ENCODE data around the gene ELL2. TPM values are rescaled to one million over a fixed set of nuclear protein-coding genes. Genes with fewer than 3 reads are reported as not detected.

ELL2 gene
- total and polyA plus RNA-seq, 2 of the 13 experiments (the other 11 are each of a cell fraction or from before 2014, with no cell fraction given): 78.9 to 97.1 TPM

GRCh38 chr5:95969651-95970358 is 8.2 kb upstream of the ELL2 start (continued):
- TF ChIP-seq THAP8 (CRISPR knock-in tag; IDR thresholded peaks at IDR 0.05; ENCODE audit: borderline replicate concordance) (no peak), NONO (IDR thresholded peaks at IDR 0.05) (no peak), NONO (CRISPR knock-in tag; conservative IDR thresholded peaks at IDR 0.05) (0 out of 2 replicates have a peak, but pooled peaks have one; percentile 1), ZNF710 (CRISPR knock-in tag; IDR thresholded peaks at IDR 0.05; ENCODE audit: borderline replicate concordance) (peak; percentile 88), PHF21A (CRISPR knock-in tag; IDR thresholded peaks at IDR 0.05) (peak; percentile 50; the same call in 1 of the 2 replicates), GPBP1L1 (CRISPR knock-in tag; IDR thresholded peaks at IDR 0.05) (no peak), ZGPAT (CRISPR knock-in tag; IDR thresholded peaks at IDR 0.05) (peak; percentile 80), JUN (CRISPR knock-in tag; IDR thresholded peaks at IDR 0.05) (peak; percentile 52; the same call in 1 of the 2 replicates), SMAD9 (CRISPR knock-in tag; IDR thresholded peaks at IDR 0.05) (no peak), ZBTB1 (CRISPR knock-in tag; IDR thresholded peaks at IDR 0.05; ENCODE audit: borderline replicate concordance) (no peak), TP53 (CRISPR knock-in tag; conservative IDR thresholded peaks at IDR 0.05) (no peak), PRMT3 (CRISPR knock-in tag; IDR thresholded peaks at IDR 0.05; ENCODE audit: borderline replicate concordance, low read depth) (no peak), ZNF432 (CRISPR knock-in tag; IDR thresholded peaks at IDR 0.05; ENCODE audit: borderline replicate concordance) (no peak), NCOA2 (CRISPR knock-in tag; IDR thresholded peaks at IDR 0.05) (peak; percentile 84), RERE (CRISPR knock-in tag; IDR thresholded peaks at IDR 0.05; ENCODE audit: low read depth) (peak; percentile 81), ELF3 (CRISPR knock-in tag; IDR thresholded peaks at IDR 0.05) (peak; percentile 77), TARDBP (CRISPR knock-in tag; IDR thresholded peaks at IDR 0.05) (peak; percentile 87)

Measured in HepG2 (cell line).